K562 (cell line): Measurements from ENCODE around the gene TRIO. TPM values are rescaled to one million over a fixed set of nuclear protein-coding genes. Genes with fewer than 3 reads are reported as not detected.

Experiments
- CEBPG ChIP-seq, 3 experiments: fragments of 200-800 bp in 1 of 3; sonication (Bioruptor generic) in 1 of 3; sonication (generic) in 1 of 3; formaldehyde crosslinking in 1 of 3; IDR thresholded peaks in 2 of 3; conservative IDR thresholded peaks in 1 of 3; 2 replicates each; pipeline versions ENCODE4 v1.6.1 to v1.8.0; 2016 to 2022; ENCODE audit warnings: missing compliant biosample characterization in 2 of 3, missing genetic modification characterization in 2 of 3, mild to moderate bottlenecking in 1 of 3, missing genetic modification reagents in 1 of 3
- EWSR1 ChIP-seq: fragments of 450-650 bp; IDR thresholded peaks from 2 replicates; pipeline ENCODE4 v1.6.1; 2018; ENCODE audit warnings: borderline replicate concordance, mild to moderate bottlenecking, low read depth, moderate library complexity; ENCODE audit not compliant: partially characterized antibody
- MECOM ChIP-seq: fragments of 250-450 bp; sonication (Bioruptor Pico); IDR thresholded peaks from 2 replicates; pipeline ENCODE4 v1.8.0; 2022; ENCODE audit warnings: inconsistent platforms
- NFIX ChIP-seq: fragments of 250-450 bp; sonication (Bioruptor Pico); IDR thresholded peaks from 2 replicates; pipeline ENCODE4 v1.4.0; 2020; ENCODE audit warnings: low read depth, mild to moderate bottlenecking, moderate library complexity
- NR4A1 ChIP-seq, 2 experiments: fragments of 250-450 bp in 1 of 2; fragments of 450-650 bp in 1 of 2; sonication (Bioruptor Pico) in 1 of 2; IDR thresholded peaks; 2 replicates each; pipeline versions ENCODE4 v1.4.0 to v1.6.1; 2016 to 2020; ENCODE audit warnings: mild to moderate bottlenecking in 2 of 2, missing compliant biosample characterization in 1 of 2, missing genetic modification characterization in 1 of 2, moderate library complexity in 1 of 2
- POLR2AphosphoS5 ChIP-seq: IDR thresholded peaks from 2 replicates; pipeline ENCODE4 v1.6.1; 2011; ENCODE audit warnings: mild to moderate bottlenecking, low read depth, low read length, moderate library complexity; ENCODE audit not compliant: control insufficient read depth, insufficient read depth
- SMC3 ChIP-seq: conservative IDR thresholded peaks from 2 replicates; pipeline ENCODE4 v1.6.1; 2011; ENCODE audit warnings: low read depth, low read length, improper control_type of control experiment; ENCODE audit not compliant: insufficient read depth
- SRSF1 ChIP-seq: fragments of 200-400 bp; formaldehyde crosslinking; IDR thresholded peaks from 2 replicates; pipeline ENCODE4 v1.6.1; 2017; ENCODE audit warnings: mild to moderate bottlenecking, low read depth, low read length, moderate library complexity
- ZKSCAN8 ChIP-seq: fragments of 200-800 bp; sonication (Bioruptor generic); IDR thresholded peaks from 2 replicates; pipeline ENCODE4 v1.6.1; 2016; ENCODE audit warnings: missing genetic modification characterization, missing compliant biosample characterization
- ZNF140 ChIP-seq: fragments of 250-450 bp; sonication (Bioruptor Pico); IDR thresholded peaks from 2 replicates; pipeline ENCODE4 v1.8.0; 2021; ENCODE audit warnings: moderate library complexity, mild to moderate bottlenecking, inconsistent platforms
- ZNF436 ChIP-seq: fragments of 250-450, 450-650 bp; sonication (Bioruptor Pico); formaldehyde crosslinking; IDR thresholded peaks from 2 replicates; pipeline ENCODE4 v1.7.0; 2020; ENCODE audit warnings: mild to moderate bottlenecking
- ZZZ3 ChIP-seq: fragments of 450-650 bp; IDR thresholded peaks from 2 replicates; pipeline ENCODE4 v1.6.1; 2016; ENCODE audit warnings: antibody characterized with exemption, mild to moderate bottlenecking, moderate library complexity
- polyA plus RNA-seq, 8 experiments: library from polyadenylated mRNA; depleted of rRNA in 4 of 8; stranded (reverse) in 5 of 8; unstranded in 3 of 8; fragments of >200 nt; fragmentation: Nextera tagmentation in 2 of 8; fragmentation: Illumina TruSeq in 1 of 8; extraction: Ambion mirVana in 2 of 8; extraction: Trizol in 1 of 8; gene quantifications; 2 replicates each; pipeline versions ENCODE4 v1.2.1 to v1.2.3, GENCODE V29; 2011 to 2014; ENCODE audit warnings: inconsistent platforms in 1 of 8, missing spikeins in 1 of 8
- total RNA-seq, 7 experiments: library from RNA; depleted of rRNA in 6 of 7; stranded (reverse); fragments of >200 nt in 6 of 7; fragmentation: Illumina TruSeq in 2 of 7; extraction: Trizol in 2 of 7; gene quantifications; 2 replicates each; pipeline versions ENCODE4 v1.2.1 to v1.2.3, GENCODE V29; 2011 to 2021; ENCODE audit warnings: low replicate concordance in 1 of 7
- TF ChIP-seq, protein P1 (sequence below): fragments of 450-650 bp; IDR thresholded peaks from 2 replicates; pipeline ENCODE4 v1.6.1; 2016; ENCODE audit warnings: low read depth
- TF ChIP-seq, protein P2 (sequence below), 3 experiments: IDR thresholded peaks in 2 of 3; conservative IDR thresholded peaks in 1 of 3; 2 replicates each; pipeline ENCODE4 v1.5.1; 2011 to 2012; ENCODE audit warnings: low read length in 3 of 3, mild to moderate bottlenecking in 3 of 3, control low read depth in 2 of 3, improper control_type of control experiment in 1 of 3, inconsistent platforms in 1 of 3, low read depth in 1 of 3, mixed read lengths in 1 of 3, moderate library complexity in 1 of 3; ENCODE audit not compliant: insufficient read depth in 2 of 3

TRIO gene
- total and polyA plus RNA-seq, 9 of the 15 experiments (the other 6 are each of a cell fraction or from before 2014, with no cell fraction given), result 0.24 to 5.0 (median 1.1) TPM

DNA sequence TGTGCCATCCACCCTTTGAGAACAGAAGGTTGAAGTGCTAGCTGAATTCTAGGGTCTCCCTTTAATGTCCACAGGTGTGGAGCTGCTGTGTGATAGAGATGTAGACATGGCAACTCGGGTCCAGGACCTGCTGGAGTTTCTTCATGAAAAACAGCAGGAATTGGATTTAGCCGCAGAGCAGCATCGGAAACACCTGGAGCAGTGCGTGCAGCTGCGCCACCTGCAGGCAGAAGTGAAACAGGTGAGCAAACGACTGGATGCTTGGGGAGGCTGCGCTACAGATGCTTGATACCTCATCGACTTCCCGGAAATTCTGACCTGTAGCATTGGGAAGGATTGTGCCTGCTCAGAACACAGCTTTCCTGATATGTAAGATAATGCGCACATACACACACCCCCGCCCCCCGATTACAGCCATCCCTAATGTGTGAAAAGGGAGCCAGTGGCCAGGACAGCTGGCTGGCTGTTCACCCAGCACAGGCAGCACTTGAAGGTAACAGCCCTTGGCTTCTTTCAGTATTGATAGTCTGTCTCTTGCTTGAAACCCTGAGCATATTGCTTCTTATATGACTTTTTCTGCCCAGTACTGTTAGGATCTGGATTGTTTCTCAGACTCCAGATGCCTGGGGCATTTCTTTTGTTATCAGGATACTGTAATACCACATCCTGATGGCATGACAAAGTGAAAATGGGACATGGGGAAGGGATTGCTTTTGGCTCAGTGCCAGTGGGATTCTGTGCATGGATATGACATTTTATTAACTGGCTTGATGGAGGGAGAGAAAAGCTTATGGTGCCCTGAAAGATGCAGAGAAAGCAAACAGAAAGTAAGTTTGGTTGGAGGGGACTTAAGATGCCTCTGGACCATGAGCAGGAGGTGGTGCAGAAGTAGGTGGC, 221.7 kb downstream of the TRIO start (continued):
- TF ChIP-seq, protein P1, sequence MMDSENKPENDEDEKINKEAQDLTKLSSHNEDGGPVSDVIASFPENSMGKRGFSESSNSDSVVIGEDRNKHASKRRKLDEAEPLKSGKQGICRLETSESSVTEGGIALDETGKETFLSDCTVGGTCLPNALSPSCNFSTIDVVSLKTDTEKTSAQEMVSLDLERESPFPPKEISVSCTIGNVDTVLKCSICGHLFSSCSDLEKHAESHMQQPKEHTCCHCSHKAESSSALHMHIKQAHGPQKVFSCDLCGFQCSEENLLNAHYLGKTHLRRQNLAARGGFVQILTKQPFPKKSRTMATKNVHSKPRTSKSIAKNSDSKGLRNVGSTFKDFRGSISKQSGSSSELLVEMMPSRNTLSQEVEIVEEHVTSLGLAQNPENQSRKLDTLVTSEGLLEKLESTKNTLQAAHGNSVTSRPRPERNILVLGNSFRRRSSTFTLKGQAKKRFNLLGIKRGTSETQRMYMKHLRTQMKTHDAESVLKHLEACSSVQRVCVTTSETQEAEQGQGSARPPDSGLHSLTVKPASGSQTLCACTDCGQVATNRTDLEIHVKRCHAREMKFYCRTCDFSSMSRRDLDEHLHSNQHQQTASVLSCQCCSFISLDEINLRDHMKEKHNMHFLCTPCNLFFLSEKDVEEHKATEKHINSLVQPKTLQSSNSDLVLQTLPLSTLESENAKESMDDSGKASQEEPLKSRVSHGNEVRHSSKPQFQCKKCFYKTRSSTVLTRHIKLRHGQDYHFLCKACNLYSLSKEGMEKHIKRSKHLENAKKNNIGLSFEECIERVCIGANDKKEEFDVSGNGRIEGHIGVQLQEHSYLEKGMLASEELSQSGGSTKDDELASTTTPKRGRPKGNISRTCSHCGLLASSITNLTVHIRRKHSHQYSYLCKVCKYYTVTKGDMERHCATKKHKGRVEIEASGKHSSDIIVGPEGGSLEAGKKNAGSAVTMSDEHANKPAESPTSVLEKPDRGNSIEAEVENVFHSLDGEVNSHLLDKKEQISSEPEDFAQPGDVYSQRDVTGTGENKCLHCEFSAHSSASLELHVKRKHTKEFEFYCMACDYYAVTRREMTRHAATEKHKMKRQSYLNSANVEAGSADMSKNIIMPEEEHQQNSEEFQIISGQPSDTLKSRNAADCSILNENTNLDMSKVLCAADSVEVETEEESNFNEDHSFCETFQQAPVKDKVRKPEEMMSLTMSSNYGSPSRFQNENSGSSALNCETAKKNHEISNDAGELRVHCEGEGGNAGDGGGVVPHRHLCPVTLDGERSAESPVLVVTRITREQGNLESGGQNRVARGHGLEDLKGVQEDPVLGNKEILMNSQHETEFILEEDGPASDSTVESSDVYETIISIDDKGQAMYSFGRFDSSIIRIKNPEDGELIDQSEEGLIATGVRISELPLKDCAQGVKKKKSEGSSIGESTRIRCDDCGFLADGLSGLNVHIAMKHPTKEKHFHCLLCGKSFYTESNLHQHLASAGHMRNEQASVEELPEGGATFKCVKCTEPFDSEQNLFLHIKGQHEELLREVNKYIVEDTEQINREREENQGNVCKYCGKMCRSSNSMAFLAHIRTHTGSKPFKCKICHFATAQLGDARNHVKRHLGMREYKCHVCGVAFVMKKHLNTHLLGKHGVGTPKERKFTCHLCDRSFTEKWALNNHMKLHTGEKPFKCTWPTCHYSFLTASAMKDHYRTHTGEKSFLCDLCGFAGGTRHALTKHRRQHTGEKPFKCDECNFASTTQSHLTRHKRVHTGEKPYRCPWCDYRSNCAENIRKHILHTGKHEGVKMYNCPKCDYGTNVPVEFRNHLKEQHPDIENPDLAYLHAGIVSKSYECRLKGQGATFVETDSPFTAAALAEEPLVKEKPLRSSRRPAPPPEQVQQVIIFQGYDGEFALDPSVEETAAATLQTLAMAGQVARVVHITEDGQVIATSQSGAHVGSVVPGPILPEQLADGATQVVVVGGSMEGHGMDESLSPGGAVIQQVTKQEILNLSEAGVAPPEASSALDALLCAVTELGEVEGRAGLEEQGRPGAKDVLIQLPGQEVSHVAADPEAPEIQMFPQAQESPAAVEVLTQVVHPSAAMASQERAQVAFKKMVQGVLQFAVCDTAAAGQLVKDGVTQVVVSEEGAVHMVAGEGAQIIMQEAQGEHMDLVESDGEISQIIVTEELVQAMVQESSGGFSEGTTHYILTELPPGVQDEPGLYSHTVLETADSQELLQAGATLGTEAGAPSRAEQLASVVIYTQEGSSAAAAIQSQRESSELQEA, result no peak
- TF ChIP-seq CEBPG (CRISPR knock-in tag; IDR thresholded peaks at IDR 0.05) (no peak), CEBPG (tag; conservative IDR thresholded peaks at IDR 0.05 in 1 of 2, IDR thresholded peaks at IDR 0.05 in 1 of 2) (no peak), SMC3 (peak; percentile 65), ZKSCAN8 (CRISPR knock-in tag) (no peak), POLR2AphosphoS5 (no peak), EWSR1 (no peak), ZZZ3 (no peak), SRSF1 (no peak), ZNF140 (CRISPR knock-in tag) (no peak), NR4A1 (CRISPR knock-in tag; IDR thresholded peaks at IDR 0.05) (no peak), NR4A1 (tag; IDR thresholded peaks at IDR 0.05) (no peak), ZNF436 (CRISPR knock-in tag) (no peak), MECOM (CRISPR knock-in tag) (no peak), NFIX (CRISPR knock-in tag) (peak; percentile 52)
- TF ChIP-seq, protein P2, sequence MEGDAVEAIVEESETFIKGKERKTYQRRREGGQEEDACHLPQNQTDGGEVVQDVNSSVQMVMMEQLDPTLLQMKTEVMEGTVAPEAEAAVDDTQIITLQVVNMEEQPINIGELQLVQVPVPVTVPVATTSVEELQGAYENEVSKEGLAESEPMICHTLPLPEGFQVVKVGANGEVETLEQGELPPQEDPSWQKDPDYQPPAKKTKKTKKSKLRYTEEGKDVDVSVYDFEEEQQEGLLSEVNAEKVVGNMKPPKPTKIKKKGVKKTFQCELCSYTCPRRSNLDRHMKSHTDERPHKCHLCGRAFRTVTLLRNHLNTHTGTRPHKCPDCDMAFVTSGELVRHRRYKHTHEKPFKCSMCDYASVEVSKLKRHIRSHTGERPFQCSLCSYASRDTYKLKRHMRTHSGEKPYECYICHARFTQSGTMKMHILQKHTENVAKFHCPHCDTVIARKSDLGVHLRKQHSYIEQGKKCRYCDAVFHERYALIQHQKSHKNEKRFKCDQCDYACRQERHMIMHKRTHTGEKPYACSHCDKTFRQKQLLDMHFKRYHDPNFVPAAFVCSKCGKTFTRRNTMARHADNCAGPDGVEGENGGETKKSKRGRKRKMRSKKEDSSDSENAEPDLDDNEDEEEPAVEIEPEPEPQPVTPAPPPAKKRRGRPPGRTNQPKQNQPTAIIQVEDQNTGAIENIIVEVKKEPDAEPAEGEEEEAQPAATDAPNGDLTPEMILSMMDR (IDR thresholded peaks at IDR 0.05 in 2 of 3, conservative IDR thresholded peaks at IDR 0.05 in 1 of 3; ENCODE audit: insufficient read depth in 2 of 3, low read depth in 1 of 3, low read length in 3 of 3), result peak; percentile 71 to 87 (median 72)
